ENCODE data around the gene ARFIP1.

DNA sequence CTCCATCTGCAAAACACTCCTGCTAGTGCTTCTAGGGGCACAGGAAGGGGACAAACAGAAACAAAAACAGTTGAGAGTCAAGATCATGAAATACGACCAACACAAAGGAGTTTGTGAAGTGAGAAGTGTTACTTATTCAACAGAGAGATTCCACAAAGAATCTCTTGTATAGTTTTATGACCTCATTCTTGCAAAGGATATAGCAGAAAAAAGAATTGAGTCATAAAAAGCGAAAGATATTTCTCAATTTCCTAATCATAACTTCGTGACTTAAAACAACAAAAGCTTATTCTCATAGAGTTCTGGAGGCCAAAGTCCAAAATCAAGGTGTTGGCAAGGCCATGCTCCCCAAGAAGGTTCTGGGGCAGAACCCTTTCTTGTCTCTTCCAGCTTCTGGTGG, 40.9 kb upstream of the ARFIP1 start:
- no peak for TF ChIP-seq CTCF (IDR thresholded peaks at IDR 0.05)
- no peak for TF ChIP-seq POLR2A (IDR thresholded peaks at IDR 0.05)
